HEK293T (cell line): ENCODE measurements around the gene PPP1R12B.

Experiments
- ARNT ChIP-seq: fragments of 450-650 bp; IDR thresholded peaks from 2 replicates; pipeline ENCODE4 v1.6.1; 2017; ENCODE audit warnings: mild to moderate bottlenecking
- BHLHE40 ChIP-seq: fragments of 450-650 bp; IDR thresholded peaks from 2 replicates; pipeline ENCODE4 v1.6.1; 2016; ENCODE audit warnings: mild to moderate bottlenecking, moderate library complexity, borderline replicate concordance
- ELF4 ChIP-seq: fragments of 450-650 bp; IDR thresholded peaks from 2 replicates; pipeline ENCODE4 v1.6.1; 2017; ENCODE audit warnings: antibody characterized with exemption
- FOXK2 ChIP-seq: fragments of 450-650 bp; IDR thresholded peaks from 2 replicates; pipeline ENCODE4 v1.6.1; 2016; ENCODE audit warnings: mild to moderate bottlenecking
- SP1 ChIP-seq: fragments of 450-650 bp; IDR thresholded peaks from 2 replicates; pipeline ENCODE4 v1.6.1; 2017

DNA sequence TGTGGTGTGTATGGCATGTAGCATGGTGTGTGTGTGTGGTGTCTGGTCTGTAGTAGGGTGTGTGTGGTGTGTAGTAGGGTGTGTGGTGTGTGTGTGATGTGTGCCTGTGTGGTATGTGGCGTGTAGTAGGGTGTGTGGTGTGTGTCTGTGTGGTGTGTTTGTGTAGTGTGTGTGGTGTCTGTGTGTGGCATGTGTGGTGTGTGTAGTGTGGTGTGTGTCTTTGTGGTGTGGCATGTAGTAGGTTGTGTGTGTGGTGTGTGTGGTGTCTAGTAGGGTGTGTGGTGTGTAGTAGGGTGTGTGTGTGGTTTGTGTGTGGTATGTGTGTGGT, 276.2 kb downstream of the PPP1R12B start:
- TF ChIP-seq FOXK2 = no peak
- TF ChIP-seq ELF4 = no peak
- no peak for TF ChIP-seq SP1
- TF ChIP-seq ARNT = no peak
- TF ChIP-seq BHLHE40 = no peak
